B cell (primary cell): Measurements from ENCODE around the gene TIMP2. TPM values are rescaled to one million over a fixed set of nuclear protein-coding genes. Genes with fewer than 3 reads are reported as not detected.
A peak's percentile ranks its signal among the peaks of the same experiment; 100 is the strongest.

Experiments used
- ATAC-seq: fragments of 200-7000 bp; cut with Tn5 transposase; one replicate; pipeline ENCODE4 v1.10.0; 2021; ENCODE audit warnings: low read depth, mild to moderate bottlenecking, moderate number of reproducible peaks, moderate library complexity
- CTCF ChIA-PET: fragments of 350-600 bp; sonication (Branson Sonifier 250); formaldehyde crosslinking; loops from one replicate; lab custom pipeline; 2021; ENCODE audit warnings: antibody characterized with exemption, inconsistent platforms; lab: Charles Lee
- POLR2A ChIA-PET: fragments of 350-600 bp; sonication (Branson Sonifier 250); formaldehyde crosslinking; loops from one replicate; lab custom pipeline; 2021; ENCODE audit warnings: antibody characterized with exemption; lab: Charles Lee
- DNase-seq: peaks from one replicate; pipeline ENCODE4 v3.0.0; 2013
- H2AFZ ChIP-seq: 2 replicates; pipeline ENCODE4 v1.6.1; 2012; ENCODE audit warnings: mild to moderate bottlenecking, low read depth, low read length; ENCODE audit not compliant: insufficient read depth, poor library complexity, severe bottlenecking
- H3K27ac ChIP-seq, 2 donors: 1 replicate in 1 of 2; 2 replicates in 1 of 2; pipeline ENCODE4 v1.5.1; 2012 to 2013; ENCODE audit warnings: low read length in 2 of 2, mild to moderate bottlenecking in 2 of 2, moderate library complexity in 1 of 2
- H3K27me3 ChIP-seq, 4 experiments: fragments of 200-600 bp in 1 of 4; sonication (generic) in 1 of 4; replicated peaks in 1 of 4; 1 replicate in 2 of 4; 2 replicates in 2 of 4; pipeline versions ENCODE4 v1.6.1 to v1.7.0; 2013 to 2016; ENCODE audit warnings: low read length in 3 of 4, mild to moderate bottlenecking in 2 of 4, mixed read lengths in 1 of 4, moderate library complexity in 1 of 4; ENCODE audit not compliant: insufficient read depth in 4 of 4, control insufficient read depth in 3 of 4; ENCODE audit errors: control extremely low read depth in 1 of 4
- H3K36me3 ChIP-seq, 2 experiments: replicated peaks in 1 of 2; 1 replicate in 1 of 2; 2 replicates in 1 of 2; pipeline versions ENCODE4 v1.6.1 to v1.7.1; 2013; ENCODE audit warnings: low read length in 1 of 2; ENCODE audit not compliant: insufficient read depth in 2 of 2, control insufficient read depth in 1 of 2; ENCODE audit errors: control extremely low read depth in 1 of 2, extremely low read depth in 1 of 2
- H3K4me1 ChIP-seq, 2 donors: fragments of 200-600 bp in 1 of 2; sonication (generic) in 1 of 2; 1 replicate in 1 of 2; 2 replicates in 1 of 2; pipeline versions ENCODE4 v1.5.1 to v1.6.1; 2013 to 2017; ENCODE audit warnings: low read length in 2 of 2; ENCODE audit not compliant: control insufficient read depth in 2 of 2, insufficient read depth in 2 of 2
- H3K4me2 ChIP-seq: replicated peaks from 2 replicates; pipeline ENCODE3; 2012; ENCODE audit warnings: mild to moderate bottlenecking, low read depth, low read length; ENCODE audit not compliant: poor library complexity, severe bottlenecking
- H3K4me3 ChIP-seq, 5 experiments: fragments of 200-600 bp in 1 of 5; sonication (generic) in 1 of 5; 1 replicate in 3 of 5; 2 replicates in 2 of 5; pipeline versions ENCODE4 v1.5.1 to v1.7.0; 2011 to 2016; ENCODE audit warnings: low read length in 4 of 5, mild to moderate bottlenecking in 4 of 5, low read depth in 2 of 5, control low read depth in 1 of 5, moderate library complexity in 1 of 5; ENCODE audit not compliant: insufficient read depth in 1 of 5; ENCODE audit errors: control extremely low read depth in 1 of 5, extremely low read depth in 1 of 5
- H3K79me2 ChIP-seq: fragments of 200-600 bp; sonication (generic); one replicate; pipeline ENCODE4 v1.6.0; 2016; ENCODE audit warnings: low read length; ENCODE audit not compliant: control insufficient read depth, insufficient read depth
- H3K9ac ChIP-seq: fragments of 200-600 bp; sonication (generic); 2 replicates; pipeline ENCODE4 v1.6.1; 2017; ENCODE audit warnings: mild to moderate bottlenecking, low read length, moderate library complexity
- H3K9me3 ChIP-seq, 3 donors: one replicate each; pipeline versions ENCODE4 v1.6.1 to v1.7.1; 2013; ENCODE audit warnings: low read length in 2 of 3; ENCODE audit not compliant: control insufficient read depth in 2 of 3, insufficient read depth in 1 of 3; ENCODE audit errors: control extremely low read depth in 1 of 3
- H4K20me1 ChIP-seq: 2 replicates; pipeline ENCODE4 v1.6.0; 2012; ENCODE audit warnings: mild to moderate bottlenecking, low read length; ENCODE audit not compliant: insufficient read depth, control insufficient read depth, poor library complexity, severe bottlenecking
- H3K27ac Mint-ChIP-seq: one replicate; pipeline ENCODE4 v1.8.0; 2021; ENCODE audit warnings: mixed read lengths
- H3K27me3 Mint-ChIP-seq: one replicate; pipeline ENCODE4 v1.8.0; 2021; ENCODE audit warnings: mixed read lengths
- H3K4me1 Mint-ChIP-seq: one replicate; pipeline ENCODE4 v1.8.0; 2021; ENCODE audit warnings: mixed read lengths
- H3K4me3 Mint-ChIP-seq: one replicate; pipeline ENCODE4 v1.8.0; 2021; ENCODE audit warnings: mixed read lengths
- H3K9me3 Mint-ChIP-seq: one replicate; pipeline ENCODE4 v1.8.0; 2022; ENCODE audit warnings: mixed read lengths; ENCODE audit not compliant: insufficient read depth
- CTCF ChIP-seq: fragments of 200-600 bp; IDR thresholded peaks from one replicate; pipeline ENCODE4 v1.8.0; 2022; ENCODE audit warnings: antibody characterized with exemption, mild to moderate bottlenecking
- EZH2 ChIP-seq: IDR thresholded peaks from 2 replicates; pipeline ENCODE4 v1.6.1; 2012; ENCODE audit warnings: borderline replicate concordance, low read depth, mild to moderate bottlenecking, moderate library complexity, low read length; ENCODE audit not compliant: insufficient read depth, poor library complexity, severe bottlenecking
- WGBS: methylation state at CpG from one replicate; pipeline ENCODE4 v1.1.5; 2013; ENCODE audit warnings: missing lambda C conversion rate; ENCODE audit not compliant: insufficient coverage; 5-methylcytosine and 5-hydroxymethylcytosine counted together
- intact Hi-C: fragments of 100-400 bp; cut with micrococcal nuclease; formaldehyde crosslinking; loops from one replicate; pipeline ENCODE4 v1.10.0; 2022
- polyA plus RNA-seq: library from polyadenylated mRNA; depleted of rRNA; stranded (reverse); fragments of >200 nt; gene quantifications from 2 replicates; pipeline ENCODE4 v1.2.3, GENCODE V29; 2012
- total RNA-seq, 2 donors: library from RNA; stranded (reverse); fragments of 120-200 nt in 1 of 2; gene quantifications; 1 replicate in 1 of 2; 2 replicates in 1 of 2; pipeline versions ENCODE4 v1.2.3 to v1.2.4, GENCODE V29; 2013 to 2022

The TIMP2 gene
- total and polyA plus RNA-seq, 2 donors (not counting 1 experiment from before 2014, with no cell fraction given), result 4.8 to 10.0 TPM

GRCh38 chr17:78925662-78926555 is 722 bp upstream of the TIMP2 start:
- POLR2A ChIA-PET, result interaction anchor here (0.8 to 1.1 kb wide), 2 partner anchors 46 to 86 kb away, joined by 9 to 21 read pairs; no protein-coding TSS in a partner anchor
- H3K27me3 Mint-ChIP-seq, result peaks cover 11% of the 10 kb centered on the region
- Histone ChIP-seq H3K4me3 (peak overlapping the region in 4 of 5 experiments; percentile 31 to 55 (median 39)), H3K9me3 (no peaks in the 10 kb centered on the region), H3K4me2 (peak overlapping the region; percentile 90), H3K4me1 (peaks cover 15 to 27% of the 10 kb centered on the region in 2 donors), H3K79me2 (no peaks in the 10 kb centered on the region), H3K27ac (no peak overlapping the region), H2AFZ (peak overlapping the region; percentile 56), H3K9ac (peak overlapping the region; percentile 63), H4K20me1 (no peaks in the 10 kb centered on the region), H3K27me3 (peaks cover 0 to 8% (median 2%) of the 10 kb centered on the region in 4 experiments), H3K36me3 (no peaks in the 10 kb centered on the region)
- DNase-seq, result peak; percentile 46
- CTCF ChIA-PET, result no interaction called here
- ATAC-seq, result no peak
- no peak overlapping the region for H3K27ac Mint-ChIP-seq
- H3K4me3 Mint-ChIP-seq, result peak overlapping the region; percentile 23
- TF ChIP-seq CTCF (no peak), EZH2 (no peak)
- no peaks in the 10 kb centered on the region for H3K9me3 Mint-ChIP-seq
- intact Hi-C loops, result loop anchor here (2.0 kb wide), 1 partner anchor 37 kb away; no protein-coding TSS in a partner anchor
- H3K4me1 Mint-ChIP-seq, result peaks cover 13% of the 10 kb centered on the region
- WGBS, result 37% methylated on average over 29 of the region's 33 CpGs
